DMS53 (cell line): ENCODE data around the gene ELP5.

Experiments
- DNase-seq: peaks from one replicate; lab custom pipeline; 2025; lab: John Stamatoyannopoulos, UW

ELP5 gene

DNA sequence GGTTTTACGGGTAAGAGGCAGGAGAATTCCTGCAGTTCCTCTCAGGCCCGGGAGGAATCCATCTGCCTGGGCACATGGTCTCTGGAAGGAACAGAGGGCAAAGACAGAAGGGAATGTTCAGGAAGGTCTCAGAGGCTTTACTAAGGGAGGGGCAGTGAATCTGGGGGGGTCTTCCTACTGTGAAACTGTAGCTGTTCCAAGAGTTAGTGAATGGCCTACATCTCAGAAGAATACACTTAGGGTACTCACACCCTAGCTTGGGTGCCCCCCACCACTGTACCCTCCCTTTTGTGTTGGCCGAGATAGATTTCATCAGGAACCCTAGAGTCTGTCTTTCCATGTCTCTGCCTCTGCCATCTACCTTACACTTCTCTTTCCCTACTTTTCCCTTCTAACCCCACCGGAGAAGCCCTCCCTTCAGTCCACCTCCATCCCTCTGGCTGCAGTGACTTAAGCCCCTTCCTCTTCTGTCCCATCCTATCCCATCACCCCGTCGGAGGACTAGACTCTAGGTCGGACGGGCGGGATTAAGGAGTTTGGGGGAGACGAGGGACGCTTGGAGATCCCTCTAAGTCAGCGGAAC lies 32.7 kb upstream of the ELP5 start:
- DNase-seq = no peak

DNA sequence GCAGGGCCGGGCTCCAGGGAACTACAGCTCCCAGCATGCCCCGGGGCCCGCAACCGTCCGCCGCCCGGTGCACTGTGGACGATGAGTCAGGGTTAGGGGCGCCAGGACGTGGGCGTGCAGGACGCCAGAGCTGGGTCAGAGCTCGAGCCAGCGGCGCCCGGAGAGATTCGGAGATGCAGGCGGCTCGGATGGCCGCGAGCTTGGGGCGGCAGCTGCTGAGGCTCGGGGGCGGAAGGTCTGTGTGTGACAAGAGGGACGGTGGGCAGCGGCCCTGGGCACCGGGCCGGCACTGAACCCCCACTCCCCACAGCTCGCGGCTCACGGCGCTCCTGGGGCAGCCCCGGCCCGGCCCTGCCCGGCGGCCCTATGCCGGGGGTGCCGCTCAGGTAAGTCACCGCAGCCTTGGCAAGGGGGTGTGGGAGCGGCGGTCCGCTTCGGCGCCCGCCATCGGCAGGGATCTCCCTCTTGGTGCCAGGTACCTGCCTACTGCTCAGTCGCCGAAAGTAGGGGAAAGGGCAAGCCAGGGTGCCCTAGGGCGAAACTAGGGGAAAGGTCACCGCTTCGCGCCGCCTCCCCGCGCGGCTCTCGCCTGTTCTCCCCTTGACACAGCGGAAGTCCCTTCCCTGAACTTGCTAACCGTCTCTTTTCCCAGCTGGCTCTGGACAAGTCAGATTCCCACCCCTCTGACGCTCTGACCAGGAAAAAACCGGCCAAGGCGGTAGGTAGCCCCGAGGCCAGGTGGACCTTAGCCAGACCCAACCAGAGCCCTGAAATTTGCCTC lies 32.0 kb upstream of the ELP5 start, which contains the start of the genes ACADVL and DLG4:
Gene ACADVL, plus strand, starts transcription at position 127 of the 781 bp plus-strand sequence. Its CDS starts 47 bp downstream, at position 174.
Gene DLG4, minus strand, starts transcription at position 25 of the 781 bp plus-strand sequence.
- DNase-seq = peak; percentile 94

DNA sequence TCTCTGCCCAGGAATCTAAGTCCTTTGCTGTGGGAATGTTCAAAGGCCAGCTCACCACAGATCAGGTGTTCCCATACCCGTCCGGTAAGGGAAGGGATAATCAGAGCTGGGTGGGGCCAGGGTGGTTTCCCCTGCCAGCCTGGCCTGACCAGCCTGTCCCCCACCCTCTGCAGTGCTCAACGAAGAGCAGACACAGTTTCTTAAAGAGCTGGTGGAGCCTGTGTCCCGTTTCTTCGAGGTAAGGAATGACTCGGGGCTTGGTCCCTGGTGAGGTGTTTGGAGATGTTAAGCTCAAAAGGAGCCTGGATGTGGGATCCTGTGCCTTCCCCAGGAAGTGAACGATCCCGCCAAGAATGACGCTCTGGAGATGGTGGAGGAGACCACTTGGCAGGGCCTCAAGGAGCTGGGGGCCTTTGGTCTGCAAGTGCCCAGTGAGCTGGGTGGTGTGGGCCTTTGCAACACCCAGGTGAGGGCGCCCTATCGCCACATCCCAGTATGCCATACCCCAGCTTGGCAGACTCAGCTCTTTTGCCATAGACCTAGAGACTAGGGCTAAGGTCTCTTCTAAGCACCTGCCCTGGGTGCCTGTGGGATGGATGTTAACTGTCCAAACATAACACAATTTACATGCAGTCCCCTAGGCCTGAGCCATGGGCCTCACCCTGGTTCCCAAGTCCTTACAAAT lies 31.3 kb upstream of the ELP5 start:
- peak; percentile 89 for DNase-seq

DNA sequence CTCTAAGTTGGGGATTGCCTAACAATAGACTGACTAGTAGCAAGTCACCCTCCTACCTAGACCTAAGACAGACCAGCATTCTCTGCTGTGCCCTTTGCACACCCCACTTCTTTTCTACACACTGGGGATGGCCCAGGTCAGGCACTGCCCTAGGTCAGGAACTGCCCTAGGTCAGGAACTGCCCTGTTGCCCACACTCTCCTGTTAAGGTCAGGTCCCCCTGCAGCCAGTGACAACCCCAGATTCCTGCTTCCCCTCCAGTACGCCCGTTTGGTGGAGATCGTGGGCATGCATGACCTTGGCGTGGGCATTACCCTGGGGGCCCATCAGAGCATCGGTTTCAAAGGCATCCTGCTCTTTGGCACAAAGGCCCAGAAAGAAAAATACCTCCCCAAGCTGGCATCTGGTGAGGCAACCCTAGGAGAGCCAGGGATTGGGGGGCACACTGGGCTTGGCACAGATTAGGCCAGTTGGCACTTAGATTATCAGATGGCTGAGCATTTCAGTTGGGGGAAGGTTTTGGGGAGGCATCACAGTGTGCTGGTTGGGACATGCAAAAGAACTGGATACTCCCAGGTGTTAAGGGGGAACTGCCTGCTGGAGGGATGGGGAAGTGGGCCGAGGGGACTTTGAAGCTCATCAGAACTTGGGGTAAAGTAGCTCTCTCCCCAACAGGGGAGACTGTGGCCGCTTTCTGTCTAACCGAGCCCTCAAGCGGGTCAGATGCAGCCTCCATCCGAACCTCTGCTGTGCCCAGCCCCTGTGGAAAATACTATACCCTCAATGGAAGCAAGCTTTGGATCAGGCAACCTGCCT lies 30.5 kb upstream of the ELP5 start:
- DNase-seq = no peak

DNA sequence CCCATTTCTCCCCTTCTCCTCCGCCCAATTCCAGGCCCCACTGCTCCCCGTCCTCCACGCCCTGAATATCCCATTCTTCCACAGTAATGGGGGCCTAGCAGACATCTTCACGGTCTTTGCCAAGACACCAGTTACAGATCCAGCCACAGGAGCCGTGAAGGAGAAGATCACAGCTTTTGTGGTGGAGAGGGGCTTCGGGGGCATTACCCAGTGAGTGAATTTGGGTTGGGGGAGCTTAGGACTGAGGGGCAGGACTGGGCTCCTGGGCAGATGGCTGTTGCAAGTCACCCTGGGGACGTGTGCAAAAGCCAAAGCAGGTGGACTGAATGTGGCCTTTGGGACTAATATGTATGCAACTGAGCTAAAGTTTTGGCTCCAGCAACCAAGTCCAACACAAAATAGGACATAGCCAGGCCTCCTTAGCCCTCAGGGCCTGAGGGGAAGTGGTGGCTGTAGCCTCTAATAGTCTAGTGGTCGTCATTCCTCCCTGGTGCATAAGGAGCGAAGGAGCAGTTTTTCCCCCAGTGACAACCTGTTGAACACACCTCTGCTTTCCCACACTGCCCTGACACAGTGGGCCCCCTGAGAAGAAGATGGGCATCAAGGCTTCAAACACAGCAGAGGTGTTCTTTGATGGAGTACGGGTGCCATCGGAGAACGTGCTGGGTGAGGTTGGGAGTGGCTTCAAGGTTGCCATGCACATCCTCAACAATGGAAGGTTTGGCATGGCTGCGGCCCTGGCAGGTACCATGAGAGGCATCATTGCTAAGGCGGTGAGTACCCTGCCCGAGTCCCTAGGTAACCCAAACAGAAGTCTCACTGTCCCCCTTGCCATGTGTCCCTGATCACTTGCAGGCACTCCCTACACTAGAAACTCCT lies 29.7 kb upstream of the ELP5 start:
- DNase-seq = no peak

DNA sequence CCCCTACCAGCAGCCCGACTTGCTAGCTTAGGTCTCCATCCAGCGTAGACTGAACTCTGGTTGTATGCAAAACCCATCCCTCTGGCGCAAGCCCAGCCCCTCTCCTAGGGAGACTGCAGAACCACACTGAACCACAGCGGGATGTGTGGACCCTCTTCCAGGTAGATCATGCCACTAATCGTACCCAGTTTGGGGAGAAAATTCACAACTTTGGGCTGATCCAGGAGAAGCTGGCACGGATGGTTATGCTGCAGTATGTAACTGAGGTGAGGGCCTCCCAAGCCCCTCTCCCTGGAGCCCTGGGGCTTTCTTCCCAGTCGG lies 29.1 kb upstream of the ELP5 start:
- DNase-seq = no peak

DNA sequence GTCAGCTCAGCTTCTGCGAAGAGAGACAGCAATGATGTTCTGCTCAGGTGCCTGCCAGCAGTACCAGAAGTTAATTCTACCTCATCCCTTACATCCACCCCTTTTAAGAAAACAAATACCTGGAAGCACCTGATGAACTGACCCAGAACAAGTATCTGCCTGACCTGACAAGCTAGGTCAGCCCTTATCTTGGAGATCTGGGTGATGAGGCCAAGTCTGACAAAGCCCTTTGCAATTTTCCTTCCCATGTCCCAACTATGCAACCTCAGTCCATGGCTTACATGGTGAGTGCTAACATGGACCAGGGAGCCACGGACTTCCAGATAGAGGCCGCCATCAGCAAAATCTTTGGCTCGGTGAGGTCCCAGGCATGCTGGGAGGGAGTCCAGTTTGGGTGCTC lies 28.6 kb upstream of the ELP5 start:
- DNase-seq = no peak

DNA sequence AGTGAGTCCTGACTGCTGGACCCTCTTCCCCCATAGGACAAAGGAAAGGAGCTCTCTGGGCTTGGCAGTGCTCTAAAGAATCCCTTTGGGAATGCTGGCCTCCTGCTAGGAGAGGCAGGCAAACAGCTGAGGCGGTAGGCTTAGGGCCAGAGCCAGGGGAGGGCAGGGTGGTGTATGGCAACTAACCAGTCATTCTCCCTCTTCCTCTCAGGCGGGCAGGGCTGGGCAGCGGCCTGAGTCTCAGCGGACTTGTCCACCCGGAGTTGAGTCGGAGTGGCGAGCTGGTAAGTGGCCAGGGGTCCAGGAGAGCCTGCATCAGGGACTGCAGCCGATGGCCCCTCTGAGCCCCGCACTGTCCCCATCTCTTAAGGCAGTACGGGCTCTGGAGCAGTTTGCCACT lies 27.9 kb upstream of the ELP5 start:
- DNase-seq = no peak

DNA sequence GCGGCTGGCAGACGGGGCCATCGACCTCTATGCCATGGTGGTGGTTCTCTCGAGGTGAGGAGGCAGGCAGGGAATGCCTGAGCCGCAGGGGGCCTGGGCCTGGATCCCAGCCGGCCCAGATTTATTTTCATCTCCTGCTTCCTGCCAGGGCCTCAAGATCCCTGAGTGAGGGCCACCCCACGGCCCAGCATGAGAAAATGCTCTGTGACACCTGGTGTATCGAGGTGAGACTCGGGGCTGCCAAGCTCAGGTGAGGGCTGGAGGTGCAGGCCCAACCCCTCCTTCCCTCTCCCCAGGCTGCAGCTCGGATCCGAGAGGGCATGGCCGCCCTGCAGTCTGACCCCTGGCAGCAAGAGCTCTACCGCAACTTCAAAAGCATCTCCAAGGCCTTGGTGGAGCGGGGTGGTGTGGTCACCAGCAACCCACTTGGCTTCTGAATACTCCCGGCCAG lies 27.3 kb upstream of the ELP5 start:
- DNase-seq = no peak

DNA sequence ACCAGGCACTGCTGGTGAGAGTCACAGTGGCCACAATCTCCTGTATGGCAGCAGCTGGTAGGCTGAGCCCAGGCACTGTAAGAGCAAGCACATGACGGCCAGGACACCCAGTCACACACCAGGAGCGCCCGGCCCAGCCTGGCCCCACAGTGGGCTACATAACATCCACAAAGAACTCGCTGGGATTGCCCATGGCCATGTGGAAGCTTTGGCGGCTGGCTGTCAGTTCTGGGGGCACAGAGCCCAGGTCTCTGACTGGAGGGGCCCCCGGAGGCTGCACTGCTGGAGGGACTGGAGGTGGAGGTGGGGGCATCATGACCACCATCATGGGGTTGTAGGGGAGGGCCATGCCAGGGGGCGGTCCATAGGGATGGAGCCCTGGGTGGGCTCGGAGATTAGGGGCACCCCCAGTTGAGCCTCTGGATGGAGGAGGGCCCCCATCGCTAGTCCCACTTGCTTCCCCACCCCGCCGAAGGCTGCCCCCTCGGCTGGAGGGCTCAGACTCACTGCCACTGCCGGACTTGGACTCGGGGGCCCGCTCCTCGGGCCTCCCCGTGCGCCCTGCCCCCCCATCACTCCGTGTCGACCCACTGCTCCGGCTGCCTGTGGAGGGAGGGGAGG lies 26.2 kb upstream of the ELP5 start:
- no peak for DNase-seq

DNA sequence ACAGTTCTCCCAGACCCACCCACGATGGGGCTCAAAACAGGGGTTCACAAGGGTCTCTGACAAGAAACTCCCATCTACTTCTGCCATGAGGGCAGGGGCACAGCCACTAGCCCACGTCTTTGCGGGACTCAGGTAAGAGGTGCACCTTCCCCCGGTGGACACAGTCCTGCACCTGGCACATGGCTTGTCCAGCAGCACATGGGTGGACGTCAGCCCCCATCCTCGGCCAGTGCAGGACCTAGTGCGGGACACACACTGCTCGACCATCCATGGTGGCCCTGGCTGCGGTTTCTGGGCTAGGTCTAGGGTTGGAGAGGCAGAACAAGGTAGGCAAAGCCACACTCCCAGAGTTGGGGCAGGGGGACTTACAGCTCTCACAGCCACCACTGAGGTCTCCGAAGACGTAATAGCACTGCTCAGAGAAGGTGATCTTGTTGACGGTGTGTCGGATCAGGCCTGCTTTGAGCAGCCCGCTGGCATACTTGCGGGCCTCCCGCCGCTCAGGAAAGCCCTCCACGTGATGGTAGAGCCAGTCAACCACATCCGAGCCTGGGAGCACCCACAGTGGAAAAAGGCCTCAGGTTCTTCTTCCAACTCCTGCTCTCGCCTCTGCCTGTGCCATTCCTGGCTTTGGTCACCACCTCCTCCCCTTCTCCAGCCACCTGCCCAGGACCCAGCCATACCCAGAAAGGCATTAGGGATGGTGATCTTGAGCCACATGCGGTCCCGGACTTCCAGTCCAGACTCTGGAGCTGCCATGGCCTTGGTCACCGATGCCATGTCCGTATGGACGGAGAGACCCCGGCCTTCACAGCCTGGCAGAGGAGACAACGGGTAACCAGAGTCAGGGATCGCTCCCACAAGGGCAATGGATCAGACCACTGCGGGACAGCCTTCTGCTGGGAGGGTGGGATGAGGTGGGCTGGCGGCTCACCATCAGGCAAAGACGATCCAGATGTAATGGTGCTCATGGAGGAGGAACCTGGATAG lies 25.0 kb upstream of the ELP5 start:
- DNase-seq = no peak

DNA sequence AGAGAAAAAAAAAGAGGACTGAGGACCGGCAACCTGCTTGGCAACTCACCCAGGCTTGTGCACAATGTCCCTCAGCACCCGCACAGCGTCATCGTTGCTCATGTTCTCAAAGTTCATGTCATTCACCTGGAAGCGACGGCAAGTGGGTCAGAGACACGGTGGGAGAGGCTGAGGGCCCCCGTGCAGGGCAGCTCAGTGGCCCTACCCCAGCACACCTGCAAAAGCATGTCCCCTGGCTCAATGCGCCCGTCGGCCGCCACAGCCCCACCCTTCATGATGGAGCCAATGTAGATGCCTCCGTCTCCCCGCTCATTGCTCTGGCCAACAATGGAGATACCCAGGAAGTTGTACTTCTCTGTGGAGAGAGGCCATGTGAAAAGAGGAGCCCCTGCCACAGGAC lies 23.1 kb upstream of the ELP5 start:
- DNase-seq = no peak

DNA sequence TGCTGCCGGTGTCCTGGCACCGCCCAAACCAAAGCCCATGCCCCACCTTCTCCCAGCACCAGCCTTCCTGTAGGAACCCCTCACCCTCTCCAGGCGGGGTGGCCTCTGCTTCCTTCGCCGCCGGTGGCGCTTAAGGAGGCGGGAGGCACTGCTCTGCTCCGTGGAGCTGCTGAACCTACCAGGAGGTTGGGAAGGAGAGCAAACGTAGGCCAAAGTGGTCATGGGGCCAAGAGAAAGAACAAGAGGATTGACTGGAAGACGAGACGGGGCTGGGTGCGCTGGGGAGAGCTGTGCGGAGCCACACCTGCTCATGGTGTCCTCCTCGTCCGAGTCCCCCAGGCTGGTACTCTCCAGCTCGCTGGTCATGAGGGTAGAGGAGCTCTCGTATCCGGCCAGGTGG lies 22.5 kb upstream of the ELP5 start:
- no peak for DNase-seq

DNA sequence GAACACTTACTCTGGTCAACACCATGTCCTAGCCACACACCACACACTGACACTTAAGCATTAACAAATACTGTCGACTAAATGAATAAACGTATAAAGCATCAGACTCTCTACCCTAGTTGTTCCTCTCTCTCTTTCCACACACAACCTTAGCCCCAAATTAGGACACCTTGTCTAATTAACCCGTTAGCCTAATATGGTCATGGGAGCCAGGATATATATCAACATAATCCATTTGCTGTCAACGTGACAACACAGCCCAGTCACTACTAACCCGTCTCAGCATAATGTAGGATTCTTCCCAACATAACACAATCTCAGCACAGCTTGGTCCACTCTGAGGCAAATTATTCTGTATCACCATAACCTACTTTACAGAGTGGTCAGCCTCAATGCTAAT lies 19.9 kb upstream of the ELP5 start:
- no peak for DNase-seq

DNA sequence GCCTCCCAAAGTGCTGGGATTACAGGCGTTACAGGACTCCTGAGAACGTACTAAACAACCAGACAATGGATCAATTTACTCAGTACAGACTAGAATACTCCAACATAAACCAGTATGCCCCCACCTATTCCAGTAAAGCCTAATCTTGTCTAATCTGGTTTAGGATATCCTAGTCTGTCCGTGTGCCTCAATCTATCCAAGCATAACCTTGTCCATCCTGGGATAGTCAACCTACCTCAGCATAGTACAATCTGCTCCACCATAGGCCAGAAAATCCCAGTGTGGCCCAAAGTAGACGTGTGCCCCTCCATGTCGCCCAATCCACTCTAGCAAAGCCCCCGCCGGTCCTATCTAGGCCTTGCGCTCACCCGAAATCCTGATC lies 18.3 kb upstream of the ELP5 start:
- no peak for DNase-seq

DNA sequence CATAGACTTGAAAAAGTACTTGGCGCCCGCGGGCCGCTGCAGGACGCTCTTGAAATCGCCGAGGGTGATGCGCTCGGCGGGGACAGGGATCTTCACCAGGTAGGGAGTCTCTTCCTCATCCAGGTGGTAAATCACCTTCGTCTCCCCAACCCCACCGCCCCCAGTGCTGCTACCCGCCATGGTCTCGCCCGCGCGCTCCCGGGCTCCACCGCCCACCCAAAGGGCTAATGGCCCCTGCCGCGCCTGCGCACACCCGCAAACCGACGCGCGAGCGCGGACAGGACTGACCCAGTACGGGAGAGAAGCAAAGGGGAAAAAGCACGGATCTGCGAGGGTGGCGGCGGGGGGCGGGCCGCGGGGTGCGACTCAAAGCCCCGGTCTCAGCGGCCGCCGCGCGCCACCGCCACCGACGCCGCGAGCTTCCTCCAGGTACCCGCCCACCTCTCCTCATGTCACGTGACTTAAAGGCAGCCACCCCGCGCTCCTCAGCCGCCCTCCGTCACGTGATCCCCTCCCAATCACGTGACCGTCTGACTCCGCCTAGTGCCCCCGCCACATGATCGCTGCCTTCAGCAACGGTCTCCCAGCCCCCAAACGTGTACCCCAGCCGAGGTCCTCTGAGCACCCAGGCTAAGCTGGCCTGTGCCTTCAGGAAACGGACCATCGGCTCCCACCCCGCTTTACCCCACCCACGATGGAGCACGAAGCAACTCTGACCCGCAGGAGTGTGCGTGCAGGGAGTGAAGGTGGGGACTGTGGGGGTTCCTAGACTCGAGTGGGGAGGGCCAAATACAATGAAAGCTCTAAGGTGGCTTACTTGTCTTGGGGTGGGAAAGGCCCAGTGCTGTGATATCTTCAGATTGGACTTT lies 17.7 kb upstream of the ELP5 start, which contains the start of gene DVL2:
Gene DVL2, minus strand, starts transcription at position 435 of the 869 bp plus-strand sequence. Its CDS starts 255 bp downstream, at position 180.
- peak; percentile 99 for DNase-seq

DNA sequence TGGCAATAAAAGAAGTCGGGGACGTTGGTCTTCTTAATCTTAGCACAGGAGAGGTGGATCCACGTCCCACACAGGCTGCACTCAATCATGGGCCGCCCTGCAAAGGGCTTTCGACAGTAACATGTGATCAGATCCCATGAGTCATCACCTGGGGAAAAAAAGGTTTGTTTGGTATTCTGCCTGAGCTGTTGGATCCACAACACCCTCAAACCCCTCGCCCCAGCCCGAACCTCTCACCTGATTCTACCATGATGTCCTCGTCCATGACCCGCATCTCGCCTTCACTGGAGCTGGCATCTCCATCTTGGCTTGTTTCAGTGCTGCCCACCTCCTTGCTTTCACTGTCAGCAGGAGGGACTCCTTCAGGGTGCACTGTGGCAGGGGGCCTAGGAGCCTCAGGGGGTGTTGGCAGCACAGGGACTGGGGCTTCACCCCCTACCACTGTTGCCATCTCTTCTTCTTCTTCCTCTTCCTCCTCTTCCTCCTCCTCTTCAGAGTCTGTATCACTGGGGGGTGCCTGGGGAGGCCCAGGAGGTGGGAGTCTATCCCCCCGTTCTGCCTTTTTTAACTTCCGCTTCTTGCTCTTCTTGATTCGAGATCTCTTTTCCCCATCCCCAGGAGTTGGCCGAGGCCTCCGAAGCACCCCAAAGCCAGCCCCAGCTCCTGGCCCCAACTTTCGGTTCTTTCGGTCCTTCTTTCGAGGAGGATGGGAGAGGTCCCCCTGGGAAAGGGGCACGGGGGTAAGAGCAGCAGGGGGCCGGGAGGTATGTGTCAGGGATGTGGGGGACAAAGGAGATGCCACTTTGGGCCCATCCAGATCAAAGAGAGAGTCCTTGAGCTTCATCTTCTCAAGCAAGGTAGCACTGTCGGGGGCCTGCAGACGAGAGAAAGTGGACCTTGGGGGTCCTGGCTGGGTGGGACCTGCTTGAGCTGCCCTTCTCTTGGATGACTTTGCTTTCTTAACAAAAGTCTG lies 16.0 kb upstream of the ELP5 start:
- peak; percentile 78 for DNase-seq
